Jurkat, Clone E6-1 (cell line): ENCODE results near the gene ABHD15.
A peak's percentile ranks its signal among the peaks of the same experiment; 100 is the strongest.

Experiments used
- DNase-seq: peaks from one replicate; pipeline ENCODE4 v3.0.0-alpha.2; 2011; ENCODE audit warnings: low read depth, low spot score
- H3K4me3 ChIP-seq: 2 replicates; pipeline ENCODE4 v1.5.1; 2011; ENCODE audit warnings: mild to moderate bottlenecking, low read length, control low read depth, moderate library complexity

ABHD15 gene

GRCh38 chr17:29584452-29585079 lies 17.7 kb upstream of the ABHD15 start:
- DNase-seq: no peak
- no peak overlapping the region for H3K4me3 ChIP-seq

- DNase-seq: no peak
- no peak overlapping the region for H3K4me3 ChIP-seq
Observed at GRCh38 chr17:29583324-29584248, 16.7 kb upstream of the ABHD15 start.

GRCh38 chr17:29582772-29583171 lies 15.9 kb upstream of the ABHD15 start:
- DNase-seq: no peak
- H3K4me3 ChIP-seq: no peak overlapping the region

GRCh38 chr17:29582254-29582765 lies 15.5 kb upstream of the ABHD15 start:
- DNase-seq: no peak
- H3K4me3 ChIP-seq: no peak overlapping the region

- H3K4me3 ChIP-seq: no peak overlapping the region
- DNase-seq: no peak
Observed at GRCh38 chr17:29581583-29582253, 14.9 kb upstream of the ABHD15 start.

- H3K4me3 ChIP-seq: no peak overlapping the region
- DNase-seq: peak; percentile 81
Observed at GRCh38 chr17:29579866-29580771, 13.3 kb upstream of the ABHD15 start.

GRCh38 chr17:29578626-29579485 lies 12.0 kb upstream of the ABHD15 start:
- DNase-seq: no peak
- H3K4me3 ChIP-seq: no peak overlapping the region

- no peak overlapping the region for H3K4me3 ChIP-seq
- no peak for DNase-seq
Observed at GRCh38 chr17:29577385-29578211, 10.8 kb upstream of the ABHD15 start.

- no peak for DNase-seq
- no peak overlapping the region for H3K4me3 ChIP-seq
Observed at GRCh38 chr17:29577001-29577370, 10.1 kb upstream of the ABHD15 start.

GRCh38 chr17:29576214-29577000 lies 9.6 kb upstream of the ABHD15 start:
- DNase-seq: no peak

GRCh38 chr17:29575511-29576213 lies 8.8 kb upstream of the ABHD15 start:
- H3K4me3 ChIP-seq: no peak overlapping the region
- no peak for DNase-seq

More at GRCh38 chr17:29576214-29577000, 9.6 kb upstream of the ABHD15 start:
- no peak overlapping the region for H3K4me3 ChIP-seq

- no peak overlapping the region for H3K4me3 ChIP-seq
- DNase-seq: no peak
Observed at GRCh38 chr17:29574732-29575510, 8.1 kb upstream of the ABHD15 start.

GRCh38 chr17:29573871-29574731 lies 7.3 kb upstream of the ABHD15 start:
- no peak for DNase-seq
- no peak overlapping the region for H3K4me3 ChIP-seq

- DNase-seq: no peak
Observed at GRCh38 chr17:29573558-29573869, 6.7 kb upstream of the ABHD15 start.

More at GRCh38 chr17:29573558-29573869, 6.7 kb upstream of the ABHD15 start:
- no peak overlapping the region for H3K4me3 ChIP-seq
